Measurements from ENCODE around the gene TIA1. TPM values are rescaled to one million over a fixed set of nuclear protein-coding genes. Genes with fewer than 3 reads are reported as not detected.
"Not testable (repeated sequence)": the region's sequence is repeated elsewhere in the genome, so short reads cannot be mapped to it uniquely, and the experiment has no call there.

The TIA1 gene
- total RNA-seq, 6 donors from 2014 or later = 51.4 to 292 (median 101) TPM

- 78 to 88% methylated on average over 4 of the region's 4 CpGs for WGBS, 2 donors
- no peaks in the 10 kb centered on the region for H3K4me1 ChIP-seq
- peaks cover 0 to 46% (median 21%) of the 10 kb centered on the region in 4 donors for H3K36me3 ChIP-seq
- TF ChIP-seq CTCF (IDR thresholded peaks at IDR 0.05) = no peak
- TF ChIP-seq EP300 (IDR thresholded peaks at IDR 0.05) = no peak
- TF ChIP-seq POLR2A (IDR thresholded peaks at IDR 0.05) = no peak
- TF ChIP-seq POLR2AphosphoS5 (IDR thresholded peaks at IDR 0.05) = no peak
- H3K9me3 ChIP-seq = no peaks in the 10 kb centered on the region
- H3K4me3 ChIP-seq = no peak overlapping the region
- H3K27ac ChIP-seq = no peak overlapping the region
- ATAC-seq (ENCODE audit: low FRiP score in 2 of 2) = no peak
- H3K27me3 ChIP-seq = no peaks in the 10 kb centered on the region
- no peak for DNase-seq
These were observed 65.7 kb downstream of the TIA1 start for GRCh38 chr2:70182689-70183088.

GRCh38 chr2:70181363-70181956 lies 67.0 kb downstream of the TIA1 start:
- TF ChIP-seq EP300 (IDR thresholded peaks at IDR 0.05) (no peak), POLR2A (IDR thresholded peaks at IDR 0.05) (no peak), CTCF (IDR thresholded peaks at IDR 0.05) (no peak), POLR2AphosphoS5 (IDR thresholded peaks at IDR 0.05) (no peak)
- Histone ChIP-seq H3K27me3 (no peaks in the 10 kb centered on the region), H3K4me3 (no peak overlapping the region), H3K9me3 (no peaks in the 10 kb centered on the region), H3K4me1 (no peaks in the 10 kb centered on the region), H3K27ac (no peak overlapping the region), H3K36me3 (peaks cover 0 to 58% (median 26%) of the 10 kb centered on the region in 4 donors)
- 85 to 88% methylated on average over 12 to 16 of the region's 16 CpGs for WGBS, 2 donors
- DNase-seq = no peak
- ATAC-seq (ENCODE audit: low FRiP score in 2 of 2) = no peak

- peaks cover 0 to 97% (median 40%) of the 10 kb centered on the region in 4 donors for H3K36me3 ChIP-seq
- WGBS, 2 donors = 92 to 95% methylated on average over 8 of the region's 8 CpGs
These were observed 74.9 kb downstream of the TIA1 start for GRCh38 chr2:70173520-70173919.

GRCh38 chr2:70169654-70170245 lies 78.7 kb downstream of the TIA1 start:
- not testable (repeated sequence) for H3K4me3 ChIP-seq; H3K9me3 ChIP-seq; H3K4me1 ChIP-seq; H3K27me3 ChIP-seq; DNase-seq; ATAC-seq (ENCODE audit: low FRiP score in 2 of 2); H3K27ac ChIP-seq
- 96% methylated on average over 11 of the region's 11 CpGs for WGBS, 2 donors
- H3K36me3 ChIP-seq = peaks cover 10 to 92% (median 37%) of the 10 kb centered on the region in 4 donors

More at GRCh38 chr2:70173520-70173919, 74.9 kb downstream of the TIA1 start:
- no peaks in the 10 kb centered on the region for H3K9me3 ChIP-seq
- H3K4me3 ChIP-seq = no peak overlapping the region
- ATAC-seq (ENCODE audit: low FRiP score in 2 of 2) (no peak), DNase-seq (no peak)
- H3K27ac ChIP-seq = no peak overlapping the region
- H3K27me3 ChIP-seq = no peaks in the 10 kb centered on the region
- no peak for TF ChIP-seq POLR2AphosphoS5 (IDR thresholded peaks at IDR 0.05)
- no peak for TF ChIP-seq CTCF (IDR thresholded peaks at IDR 0.05)
- no peak for TF ChIP-seq EP300 (IDR thresholded peaks at IDR 0.05)
- TF ChIP-seq POLR2A (IDR thresholded peaks at IDR 0.05) = no peak
- no peaks in the 10 kb centered on the region for H3K4me1 ChIP-seq

- ATAC-seq (ENCODE audit: low FRiP score in 2 of 2) = no peak
- Histone ChIP-seq H3K36me3 (peaks cover 11 to 90% (median 46%) of the 10 kb centered on the region in 4 donors), H3K4me3 (no peak overlapping the region)
These were observed 87.3 kb downstream of the TIA1 start for GRCh38 chr2:70161069-70161534.

More at GRCh38 chr2:70161069-70161534, 87.3 kb downstream of the TIA1 start:
- Histone ChIP-seq H3K27ac (no peak overlapping the region), H3K9me3 (no peaks in the 10 kb centered on the region), H3K4me1 (no peaks in the 10 kb centered on the region), H3K27me3 (no peaks in the 10 kb centered on the region)
- no peak for TF ChIP-seq EP300 (IDR thresholded peaks at IDR 0.05)
- no peak for TF ChIP-seq CTCF (IDR thresholded peaks at IDR 0.05)
- no peak for TF ChIP-seq POLR2A (IDR thresholded peaks at IDR 0.05)
- TF ChIP-seq POLR2AphosphoS5 (IDR thresholded peaks at IDR 0.05) = no peak
- WGBS, 2 donors = 76 to 80% methylated on average over 2 of the region's 2 CpGs
- no peak for DNase-seq
